CMK (cell line): Measurements from ENCODE around the gene CAMK2N1.
A peak's percentile ranks its signal among the peaks of the same experiment; 100 is the strongest.

Experiments
- DNase-seq: peaks from one replicate; pipeline ENCODE4 v3.0.0-alpha.2; 2010; ENCODE audit warnings: low read depth

The CAMK2N1 gene

DNA sequence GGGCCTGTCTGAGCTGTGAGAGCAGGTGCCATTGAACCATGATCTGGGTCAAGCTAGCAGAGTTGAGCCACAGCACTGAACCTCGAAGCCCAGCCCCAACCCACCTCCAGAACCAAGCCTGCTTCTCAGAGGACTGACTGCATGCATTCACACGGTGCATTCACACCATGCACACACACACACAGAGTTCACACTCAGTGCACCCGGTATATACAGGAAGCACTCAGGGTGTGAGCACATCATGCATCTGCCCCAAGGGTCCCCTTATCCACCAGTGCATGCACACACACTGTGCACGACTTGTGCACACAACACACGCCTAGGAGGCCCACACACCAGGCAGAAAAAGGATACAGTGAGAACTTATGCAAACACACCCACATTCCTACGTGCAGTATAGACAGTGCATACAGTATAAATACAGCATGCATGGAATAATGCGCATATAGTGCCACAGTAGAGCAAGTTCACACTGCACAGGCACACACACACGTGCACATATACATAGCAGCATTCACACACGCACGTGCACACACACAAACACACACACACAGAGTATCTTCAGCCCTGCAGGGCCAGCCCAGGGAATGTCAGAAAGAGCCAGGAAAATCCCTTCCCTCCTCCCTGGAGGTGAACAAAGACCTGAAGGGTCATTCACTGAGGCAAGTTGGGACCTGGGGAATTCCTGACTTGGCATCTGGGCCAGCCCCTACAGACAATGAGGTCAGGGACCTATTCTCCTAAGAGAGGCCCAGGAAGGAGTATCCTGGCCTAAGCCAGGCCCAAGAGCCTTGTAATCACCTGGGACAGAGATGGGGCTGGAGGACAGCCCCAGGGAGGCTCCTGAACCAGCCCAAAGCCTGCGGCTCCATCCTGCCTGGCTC, 42.1 kb downstream of the CAMK2N1 start:
- DNase-seq = no peak

- no peak for DNase-seq
Measured at GRCh38 chr1:20442920-20443625, 42.9 kb downstream of the CAMK2N1 start.

DNA sequence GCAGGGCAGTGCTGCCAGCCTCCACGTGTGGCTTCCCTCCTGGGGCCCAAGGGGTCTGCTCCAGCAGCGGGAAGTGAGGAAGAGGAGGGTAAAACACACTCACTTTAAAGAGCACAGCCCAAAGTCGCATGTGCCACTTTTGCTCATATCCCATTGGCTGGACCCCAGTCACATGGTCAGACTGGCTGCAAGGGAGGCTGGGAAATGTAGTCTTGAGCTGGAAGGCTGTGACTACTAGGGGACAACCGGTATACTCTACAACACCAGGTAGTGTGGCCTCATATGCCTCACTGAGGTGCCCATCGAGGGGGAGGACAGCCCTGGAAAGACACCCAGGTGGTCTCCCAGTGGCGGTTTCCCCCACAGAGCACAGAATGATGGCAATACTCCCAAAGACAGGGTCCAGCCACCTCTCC, 45.2 kb downstream of the CAMK2N1 start:
- peak; percentile 49 for DNase-seq

GRCh38 chr1:20439282-20439681, 46.7 kb downstream of the CAMK2N1 start:
- no peak for DNase-seq

GRCh38 chr1:20437640-20438039, 48.4 kb downstream of the CAMK2N1 start:
- no peak for DNase-seq

DNA sequence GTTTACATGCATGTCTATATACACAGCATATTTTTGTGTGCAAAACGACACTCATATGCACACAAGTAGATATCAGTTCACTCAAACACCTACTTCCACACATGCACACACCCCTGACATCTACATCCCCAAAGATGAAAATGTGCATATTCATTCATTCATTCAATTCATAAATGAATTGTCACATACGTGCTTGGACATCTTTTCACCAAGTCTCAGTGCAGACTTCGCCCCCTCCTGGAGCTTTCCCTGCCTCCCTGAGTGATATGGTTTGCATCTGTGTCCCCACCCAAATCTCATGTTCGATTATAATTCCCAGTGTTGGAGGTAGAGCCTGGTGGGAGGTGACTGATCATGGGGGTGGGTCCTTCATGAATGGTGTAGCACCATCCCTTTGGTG, 53.1 kb downstream of the CAMK2N1 start:
- DNase-seq = no peak
